Keratinocyte (primary cell): ENCODE results near the gene IBSP. TPM values are rescaled to one million over a fixed set of nuclear protein-coding genes. Genes with fewer than 3 reads are reported as not detected.
A peak's percentile ranks its signal among the peaks of the same experiment; 100 is the strongest.

Source experiments
- DNase-seq: peaks from one replicate; pipeline ENCODE4 v3.0.0-alpha.2; 2011; ENCODE audit warnings: low read depth, missing footprints, low spot score
- FAIRE-seq: peaks from 2 replicates; lab custom pipeline; 2011; peaks lifted over from hg19 to GRCh38; lab: Jason Lieb, UNC
- H2AFZ ChIP-seq: 2 replicates; pipeline ENCODE4 v1.6.0; 2012; ENCODE audit warnings: low read length, control low read depth, inconsistent platforms; ENCODE audit not compliant: control insufficient read depth
- H3K27ac ChIP-seq: 2 replicates; pipeline ENCODE4 v1.5.1; 2011; ENCODE audit warnings: low read length; ENCODE audit not compliant: control insufficient read depth, insufficient read depth
- H3K27me3 ChIP-seq: 3 replicates; pipeline ENCODE4 v1.6.0; 2011; ENCODE audit warnings: low read length; ENCODE audit not compliant: control insufficient read depth, insufficient read depth; ENCODE audit errors: extremely low read depth
- H3K36me3 ChIP-seq, 2 experiments: 2 replicates in 1 of 2; 3 replicates in 1 of 2; pipeline ENCODE4 v1.5.1; 2011; ENCODE audit warnings: low read length in 2 of 2, mild to moderate bottlenecking in 1 of 2; ENCODE audit not compliant: control insufficient read depth in 2 of 2, insufficient read depth in 2 of 2; ENCODE audit errors: extremely low read depth in 1 of 2
- H3K4me1 ChIP-seq: 3 replicates; pipeline ENCODE4 v1.5.1; 2011; ENCODE audit warnings: low read length; ENCODE audit not compliant: control insufficient read depth, insufficient read depth; ENCODE audit errors: extremely low read depth
- H3K4me2 ChIP-seq: 3 replicates; pipeline ENCODE4 v1.6.0; 2011; ENCODE audit warnings: low read depth, low read length; ENCODE audit not compliant: control insufficient read depth, insufficient read depth; ENCODE audit errors: extremely low read depth
- H3K4me3 ChIP-seq, 3 experiments: fragments of 200-600 bp in 1 of 3; sonication (generic) in 1 of 3; 2 replicates in 2 of 3; 3 replicates in 1 of 3; pipeline ENCODE4 v1.5.1; 2011 to 2016; ENCODE audit warnings: low read length in 3 of 3, mild to moderate bottlenecking in 3 of 3, control low read depth in 2 of 3, inconsistent platforms in 1 of 3, low read depth in 1 of 3, mixed read lengths in 1 of 3, mixed run types in 1 of 3, moderate library complexity in 1 of 3; ENCODE audit not compliant: control insufficient read depth in 2 of 3, insufficient read depth in 2 of 3; ENCODE audit errors: extremely low read depth in 1 of 3
- H3K79me2 ChIP-seq: 2 replicates; pipeline ENCODE4 v1.6.0; 2012; ENCODE audit warnings: low read length; ENCODE audit not compliant: control insufficient read depth, insufficient read depth
- H3K9ac ChIP-seq: 3 replicates; pipeline ENCODE4 v1.6.0; 2011; ENCODE audit warnings: low read length; ENCODE audit not compliant: control insufficient read depth, insufficient read depth; ENCODE audit errors: extremely low read depth
- H3K9me1 ChIP-seq: 3 replicates; pipeline ENCODE4 v1.6.0; 2011; ENCODE audit warnings: low read length; ENCODE audit not compliant: control insufficient read depth, insufficient read depth; ENCODE audit errors: extremely low read depth
- H3K9me3 ChIP-seq: 2 replicates; pipeline ENCODE4 v1.5.1; 2012; ENCODE audit warnings: low read depth, low read length; ENCODE audit not compliant: control insufficient read depth
- H4K20me1 ChIP-seq: 3 replicates; pipeline ENCODE4 v1.6.0; 2011; ENCODE audit warnings: low read length; ENCODE audit not compliant: control insufficient read depth, insufficient read depth; ENCODE audit errors: extremely low read depth
- EZH2 ChIP-seq: IDR thresholded peaks from one replicate; pipeline ENCODE4 v1.6.1; 2012; ENCODE audit warnings: inconsistent platforms, mild to moderate bottlenecking, low read length, moderate library complexity
- dilution Hi-C: fragments of 300-500 bp; cut with MboI; formaldehyde crosslinking; loops from one replicate; pipeline ENCODE4 v1.7.0; 2020; ENCODE audit warnings: low sequenced_read_pairs; ENCODE audit not compliant: extremely low pct_ligation_motif_present
- polyA plus RNA-seq, 5 experiments: library from polyadenylated mRNA; depleted of rRNA in 3 of 5; stranded (reverse) in 3 of 5; stranded (forward) in 1 of 5; unstranded in 1 of 5; fragments of >200 nt; gene quantifications; 1 replicate in 1 of 5; 2 replicates in 3 of 5; 3 replicates in 1 of 5; pipeline versions ENCODE4 v1.2.1 to v1.2.3, GENCODE V29; 2011 to 2012; ENCODE audit warnings: missing spikeins in 2 of 5, low read depth in 1 of 5, low replicate concordance in 1 of 5
- TF ChIP-seq, protein P1 (sequence below), 3 experiments: IDR thresholded peaks in 1 of 3; conservative IDR thresholded peaks in 1 of 3; optimal IDR thresholded peaks in 1 of 3; 2 replicates in 2 of 3; 3 replicates in 1 of 3; pipeline versions ENCODE3 to v1.5.1; 2011; ENCODE audit warnings: low read length in 3 of 3, mild to moderate bottlenecking in 3 of 3, moderate library complexity in 2 of 3, control low read depth in 1 of 3, inconsistent platforms in 1 of 3; ENCODE audit not compliant: insufficient read depth in 2 of 3; ENCODE audit errors: extremely low read depth in 1 of 3

The IBSP gene
- polyA plus RNA-seq, 1 donor (not counting 4 experiments of a cell fraction or from before 2014, with no cell fraction given): not detected

DNA sequence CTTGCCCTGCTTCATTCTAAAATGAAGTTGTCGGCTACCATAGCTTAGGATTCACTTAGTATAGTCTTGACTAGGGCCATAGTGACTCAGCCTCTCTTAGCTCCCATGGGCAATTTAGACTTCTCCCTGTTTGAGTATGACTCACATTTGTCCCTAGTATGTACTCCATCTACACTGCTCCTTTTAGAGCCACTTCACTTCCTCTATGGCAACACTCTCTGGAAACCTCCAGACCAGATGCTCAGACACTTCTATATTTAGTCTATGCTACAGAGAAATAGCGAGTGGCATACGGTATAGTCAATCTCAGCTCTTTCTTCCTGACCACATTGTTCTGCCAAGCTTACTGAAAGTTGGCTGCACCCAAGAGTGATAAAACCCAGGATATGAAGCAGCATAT is 44.6 kb downstream of the IBSP start:
- Histone ChIP-seq H3K9me1 (no peaks in the 10 kb centered on the region), H3K9ac (no peak overlapping the region), H3K4me1 (peaks cover 2% of the 10 kb centered on the region), H3K79me2 (no peaks in the 10 kb centered on the region), H2AFZ (no peak overlapping the region), H3K36me3 (no peaks in the 10 kb centered on the region), H3K27me3 (peaks cover 7% of the 10 kb centered on the region), H3K4me3 (no peak overlapping the region), H3K9me3 (no peaks in the 10 kb centered on the region), H3K4me2 (no peak overlapping the region), H4K20me1 (no peaks in the 10 kb centered on the region), H3K27ac (no peak overlapping the region)
- FAIRE-seq (peak; percentile 77), DNase-seq (no peak)
- dilution Hi-C loops: no loop called here
- TF ChIP-seq EZH2: no peak
- TF ChIP-seq, protein P1, sequence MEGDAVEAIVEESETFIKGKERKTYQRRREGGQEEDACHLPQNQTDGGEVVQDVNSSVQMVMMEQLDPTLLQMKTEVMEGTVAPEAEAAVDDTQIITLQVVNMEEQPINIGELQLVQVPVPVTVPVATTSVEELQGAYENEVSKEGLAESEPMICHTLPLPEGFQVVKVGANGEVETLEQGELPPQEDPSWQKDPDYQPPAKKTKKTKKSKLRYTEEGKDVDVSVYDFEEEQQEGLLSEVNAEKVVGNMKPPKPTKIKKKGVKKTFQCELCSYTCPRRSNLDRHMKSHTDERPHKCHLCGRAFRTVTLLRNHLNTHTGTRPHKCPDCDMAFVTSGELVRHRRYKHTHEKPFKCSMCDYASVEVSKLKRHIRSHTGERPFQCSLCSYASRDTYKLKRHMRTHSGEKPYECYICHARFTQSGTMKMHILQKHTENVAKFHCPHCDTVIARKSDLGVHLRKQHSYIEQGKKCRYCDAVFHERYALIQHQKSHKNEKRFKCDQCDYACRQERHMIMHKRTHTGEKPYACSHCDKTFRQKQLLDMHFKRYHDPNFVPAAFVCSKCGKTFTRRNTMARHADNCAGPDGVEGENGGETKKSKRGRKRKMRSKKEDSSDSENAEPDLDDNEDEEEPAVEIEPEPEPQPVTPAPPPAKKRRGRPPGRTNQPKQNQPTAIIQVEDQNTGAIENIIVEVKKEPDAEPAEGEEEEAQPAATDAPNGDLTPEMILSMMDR (optimal IDR thresholded peaks at IDR 0.05 in 1 of 3, IDR thresholded peaks at IDR 0.05 in 1 of 3, conservative IDR thresholded peaks at IDR 0.05 in 1 of 3; ENCODE audit: extremely low read depth in 1 of 3, insufficient read depth in 2 of 3, low read length in 3 of 3): no peak

GRCh38 chr4:87844452-87844851 is 45.1 kb downstream of the IBSP start:
- DNase-seq (no peak), FAIRE-seq (no peak)
- H4K20me1 ChIP-seq: no peaks in the 10 kb centered on the region
- no peaks in the 10 kb centered on the region for H3K36me3 ChIP-seq
- no peak overlapping the region for H2AFZ ChIP-seq
- H3K79me2 ChIP-seq: no peaks in the 10 kb centered on the region
- H3K9ac ChIP-seq: no peak overlapping the region
- dilution Hi-C loops: no loop called here
- H3K9me1 ChIP-seq: no peaks in the 10 kb centered on the region
- H3K4me1 ChIP-seq: peaks cover 3% of the 10 kb centered on the region
- H3K4me2 ChIP-seq: no peak overlapping the region
- peaks cover 7% of the 10 kb centered on the region for H3K27me3 ChIP-seq
- H3K27ac ChIP-seq: no peak overlapping the region
- no peaks in the 10 kb centered on the region for H3K9me3 ChIP-seq
- H3K4me3 ChIP-seq: no peak overlapping the region
- TF ChIP-seq, protein P1 (optimal IDR thresholded peaks at IDR 0.05 in 1 of 3, IDR thresholded peaks at IDR 0.05 in 1 of 3, conservative IDR thresholded peaks at IDR 0.05 in 1 of 3; ENCODE audit: extremely low read depth in 1 of 3, insufficient read depth in 2 of 3, low read length in 3 of 3): no peak
- TF ChIP-seq EZH2: no peak
